ENCODE data around the gene CYREN.

Gene CYREN

GRCh38 chr7:135186841-135187253 lies 16.3 kb upstream of the CYREN start:
- TF ChIP-seq CEBPB (IDR thresholded peaks at IDR 0.05) (no peak), TAF1 (IDR thresholded peaks at IDR 0.05; ENCODE audit: low read depth) (no peak), CREB1 (IDR thresholded peaks at IDR 0.05; ENCODE audit: low read depth) (no peak), EGR1 (IDR thresholded peaks at IDR 0.05) (no peak), TCF12 (IDR thresholded peaks at IDR 0.05; ENCODE audit: low read depth) (no peak), EP300 (IDR thresholded peaks at IDR 0.05; ENCODE audit: borderline replicate concordance) (no peak), TEAD4 (IDR thresholded peaks at IDR 0.05) (no peak), FOXM1 (IDR thresholded peaks at IDR 0.05; ENCODE audit: borderline replicate concordance, low read depth) (no peak), ZBTB7A (IDR thresholded peaks at IDR 0.05; ENCODE audit: low read depth) (no peak)

DNA sequence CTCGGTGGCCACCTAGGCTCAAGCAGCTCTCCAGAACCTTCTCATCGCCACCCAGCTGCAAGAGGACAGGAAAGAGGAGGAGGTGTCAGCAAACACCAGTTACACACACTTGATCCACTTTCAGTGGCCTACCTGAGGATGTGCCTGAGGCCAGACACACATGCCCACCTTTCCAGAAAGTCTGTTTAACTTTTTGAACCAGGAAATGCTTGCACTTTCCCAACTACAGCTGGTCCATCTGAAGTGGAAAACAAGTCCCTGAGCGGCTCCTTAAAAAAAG lies 15.7 kb upstream of the CYREN start:
- TF ChIP-seq, protein P1, sequence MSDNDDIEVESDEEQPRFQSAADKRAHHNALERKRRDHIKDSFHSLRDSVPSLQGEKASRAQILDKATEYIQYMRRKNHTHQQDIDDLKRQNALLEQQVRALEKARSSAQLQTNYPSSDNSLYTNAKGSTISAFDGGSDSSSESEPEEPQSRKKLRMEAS (IDR thresholded peaks at IDR 0.05): no peak
- TF ChIP-seq, protein P2, sequence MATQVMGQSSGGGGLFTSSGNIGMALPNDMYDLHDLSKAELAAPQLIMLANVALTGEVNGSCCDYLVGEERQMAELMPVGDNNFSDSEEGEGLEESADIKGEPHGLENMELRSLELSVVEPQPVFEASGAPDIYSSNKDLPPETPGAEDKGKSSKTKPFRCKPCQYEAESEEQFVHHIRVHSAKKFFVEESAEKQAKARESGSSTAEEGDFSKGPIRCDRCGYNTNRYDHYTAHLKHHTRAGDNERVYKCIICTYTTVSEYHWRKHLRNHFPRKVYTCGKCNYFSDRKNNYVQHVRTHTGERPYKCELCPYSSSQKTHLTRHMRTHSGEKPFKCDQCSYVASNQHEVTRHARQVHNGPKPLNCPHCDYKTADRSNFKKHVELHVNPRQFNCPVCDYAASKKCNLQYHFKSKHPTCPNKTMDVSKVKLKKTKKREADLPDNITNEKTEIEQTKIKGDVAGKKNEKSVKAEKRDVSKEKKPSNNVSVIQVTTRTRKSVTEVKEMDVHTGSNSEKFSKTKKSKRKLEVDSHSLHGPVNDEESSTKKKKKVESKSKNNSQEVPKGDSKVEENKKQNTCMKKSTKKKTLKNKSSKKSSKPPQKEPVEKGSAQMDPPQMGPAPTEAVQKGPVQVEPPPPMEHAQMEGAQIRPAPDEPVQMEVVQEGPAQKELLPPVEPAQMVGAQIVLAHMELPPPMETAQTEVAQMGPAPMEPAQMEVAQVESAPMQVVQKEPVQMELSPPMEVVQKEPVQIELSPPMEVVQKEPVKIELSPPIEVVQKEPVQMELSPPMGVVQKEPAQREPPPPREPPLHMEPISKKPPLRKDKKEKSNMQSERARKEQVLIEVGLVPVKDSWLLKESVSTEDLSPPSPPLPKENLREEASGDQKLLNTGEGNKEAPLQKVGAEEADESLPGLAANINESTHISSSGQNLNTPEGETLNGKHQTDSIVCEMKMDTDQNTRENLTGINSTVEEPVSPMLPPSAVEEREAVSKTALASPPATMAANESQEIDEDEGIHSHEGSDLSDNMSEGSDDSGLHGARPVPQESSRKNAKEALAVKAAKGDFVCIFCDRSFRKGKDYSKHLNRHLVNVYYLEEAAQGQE (IDR thresholded peaks at IDR 0.05; ENCODE audit: low read depth): no peak
- TF ChIP-seq CEBPB (IDR thresholded peaks at IDR 0.05) (no peak), RAD21 (IDR thresholded peaks at IDR 0.05; ENCODE audit: low read depth) (no peak), CREB1 (IDR thresholded peaks at IDR 0.05; ENCODE audit: low read depth) (no peak), EGR1 (IDR thresholded peaks at IDR 0.05) (no peak), TAF1 (IDR thresholded peaks at IDR 0.05; ENCODE audit: low read depth) (no peak), TEAD4 (IDR thresholded peaks at IDR 0.05) (no peak), NFIC (IDR thresholded peaks at IDR 0.05) (no peak), ZBTB7A (IDR thresholded peaks at IDR 0.05; ENCODE audit: low read depth) (no peak), YY1 (IDR thresholded peaks at IDR 0.05; ENCODE audit: low read depth) (no peak), TCF12 (IDR thresholded peaks at IDR 0.05; ENCODE audit: low read depth) (no peak), FOXM1 (IDR thresholded peaks at IDR 0.05; ENCODE audit: borderline replicate concordance, low read depth) (no peak), EP300 (IDR thresholded peaks at IDR 0.05; ENCODE audit: borderline replicate concordance) (no peak)
- TF ChIP-seq, protein P3, sequence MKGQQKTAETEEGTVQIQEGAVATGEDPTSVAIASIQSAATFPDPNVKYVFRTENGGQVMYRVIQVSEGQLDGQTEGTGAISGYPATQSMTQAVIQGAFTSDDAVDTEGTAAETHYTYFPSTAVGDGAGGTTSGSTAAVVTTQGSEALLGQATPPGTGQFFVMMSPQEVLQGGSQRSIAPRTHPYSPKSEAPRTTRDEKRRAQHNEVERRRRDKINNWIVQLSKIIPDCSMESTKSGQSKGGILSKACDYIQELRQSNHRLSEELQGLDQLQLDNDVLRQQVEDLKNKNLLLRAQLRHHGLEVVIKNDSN (IDR thresholded peaks at IDR 0.05): no peak

- TF ChIP-seq TCF12 (IDR thresholded peaks at IDR 0.05; ENCODE audit: low read depth) (no peak), FOXM1 (IDR thresholded peaks at IDR 0.05; ENCODE audit: borderline replicate concordance, low read depth) (no peak), CEBPB (IDR thresholded peaks at IDR 0.05) (no peak), TAF1 (IDR thresholded peaks at IDR 0.05; ENCODE audit: low read depth) (no peak), ZBTB7A (IDR thresholded peaks at IDR 0.05; ENCODE audit: low read depth) (no peak), TEAD4 (IDR thresholded peaks at IDR 0.05) (no peak), NFIC (IDR thresholded peaks at IDR 0.05) (no peak), CREB1 (IDR thresholded peaks at IDR 0.05; ENCODE audit: low read depth) (no peak), EP300 (IDR thresholded peaks at IDR 0.05; ENCODE audit: borderline replicate concordance) (no peak), EGR1 (IDR thresholded peaks at IDR 0.05) (no peak), YY1 (IDR thresholded peaks at IDR 0.05; ENCODE audit: low read depth) (no peak)
- TF ChIP-seq, protein P1 (IDR thresholded peaks at IDR 0.05): no peak
- TF ChIP-seq, protein P3 (IDR thresholded peaks at IDR 0.05): no peak
- TF ChIP-seq, protein P2 (IDR thresholded peaks at IDR 0.05; ENCODE audit: low read depth): no peak
Observed at GRCh38 chr7:135185471-135186260, 15.2 kb upstream of the CYREN start.

DNA sequence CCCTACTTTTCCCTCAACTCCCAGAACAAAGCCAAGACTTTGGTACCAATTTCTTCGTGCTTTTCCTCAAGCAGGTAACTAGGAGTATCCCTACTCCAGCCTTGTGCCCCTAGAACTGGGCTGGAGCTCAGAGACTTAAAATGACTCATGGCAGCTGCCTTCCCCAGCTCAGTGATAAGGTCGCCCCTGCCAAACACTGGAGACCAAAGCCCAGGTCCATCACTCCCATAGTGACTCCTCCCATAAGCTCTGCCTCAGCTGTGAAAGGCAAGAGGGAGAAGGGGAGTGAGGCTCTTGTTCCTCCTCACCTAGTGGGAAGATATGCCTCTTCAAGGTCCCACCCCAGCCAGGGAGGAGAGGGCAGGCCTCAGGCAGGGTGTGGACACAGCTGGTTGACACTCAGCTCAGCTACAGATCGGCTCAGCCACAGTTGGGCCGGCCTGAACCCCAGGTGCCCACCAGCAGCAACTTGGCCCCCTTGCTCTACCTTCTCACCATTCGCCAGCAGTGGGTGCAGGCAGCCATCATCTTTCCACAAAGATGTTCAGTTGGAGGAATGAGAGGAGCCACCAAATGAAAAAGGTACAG lies 13.8 kb upstream of the CYREN start:
- TF ChIP-seq TEAD4 (IDR thresholded peaks at IDR 0.05) (no peak), YY1 (IDR thresholded peaks at IDR 0.05; ENCODE audit: low read depth) (no peak), CEBPB (IDR thresholded peaks at IDR 0.05) (no peak), TCF12 (IDR thresholded peaks at IDR 0.05; ENCODE audit: low read depth) (no peak), EP300 (IDR thresholded peaks at IDR 0.05; ENCODE audit: borderline replicate concordance) (no peak), FOXM1 (IDR thresholded peaks at IDR 0.05; ENCODE audit: borderline replicate concordance, low read depth) (no peak), TAF1 (IDR thresholded peaks at IDR 0.05; ENCODE audit: low read depth) (no peak), EGR1 (IDR thresholded peaks at IDR 0.05) (no peak), ZBTB7A (IDR thresholded peaks at IDR 0.05; ENCODE audit: low read depth) (no peak), CREB1 (IDR thresholded peaks at IDR 0.05; ENCODE audit: low read depth) (no peak), RAD21 (IDR thresholded peaks at IDR 0.05; ENCODE audit: low read depth) (no peak), NFIC (IDR thresholded peaks at IDR 0.05) (no peak)
- TF ChIP-seq, protein P2 (IDR thresholded peaks at IDR 0.05; ENCODE audit: low read depth): no peak
- TF ChIP-seq, protein P3 (IDR thresholded peaks at IDR 0.05): no peak
- TF ChIP-seq, protein P1 (IDR thresholded peaks at IDR 0.05): no peak

Data from Ishikawa (cell line).